Keratinocyte (primary cell): ENCODE results near the gene CPSF3. TPM values are rescaled to one million over a fixed set of nuclear protein-coding genes. Genes with fewer than 3 reads are reported as not detected.

Source experiments
- DNase-seq: peaks from one replicate; pipeline ENCODE4 v3.0.0-alpha.2; 2011; ENCODE audit warnings: low read depth, missing footprints, low spot score
- FAIRE-seq: peaks from 2 replicates; lab custom pipeline; 2011; peaks lifted over from hg19 to GRCh38; lab: Jason Lieb, UNC
- H2AFZ ChIP-seq: 2 replicates; pipeline ENCODE4 v1.6.0; 2012; ENCODE audit warnings: low read length, control low read depth, inconsistent platforms; ENCODE audit not compliant: control insufficient read depth
- H3K27ac ChIP-seq: 2 replicates; pipeline ENCODE4 v1.5.1; 2011; ENCODE audit warnings: low read length; ENCODE audit not compliant: control insufficient read depth, insufficient read depth
- H3K27me3 ChIP-seq: 3 replicates; pipeline ENCODE4 v1.6.0; 2011; ENCODE audit warnings: low read length; ENCODE audit not compliant: control insufficient read depth, insufficient read depth; ENCODE audit errors: extremely low read depth
- H3K36me3 ChIP-seq, 2 experiments: 2 replicates in 1 of 2; 3 replicates in 1 of 2; pipeline ENCODE4 v1.5.1; 2011; ENCODE audit warnings: low read length in 2 of 2, mild to moderate bottlenecking in 1 of 2; ENCODE audit not compliant: control insufficient read depth in 2 of 2, insufficient read depth in 2 of 2; ENCODE audit errors: extremely low read depth in 1 of 2
- H3K4me1 ChIP-seq: 3 replicates; pipeline ENCODE4 v1.5.1; 2011; ENCODE audit warnings: low read length; ENCODE audit not compliant: control insufficient read depth, insufficient read depth; ENCODE audit errors: extremely low read depth
- H3K4me2 ChIP-seq: 3 replicates; pipeline ENCODE4 v1.6.0; 2011; ENCODE audit warnings: low read depth, low read length; ENCODE audit not compliant: control insufficient read depth, insufficient read depth; ENCODE audit errors: extremely low read depth
- H3K4me3 ChIP-seq, 3 experiments: fragments of 200-600 bp in 1 of 3; sonication (generic) in 1 of 3; 2 replicates in 2 of 3; 3 replicates in 1 of 3; pipeline ENCODE4 v1.5.1; 2011 to 2016; ENCODE audit warnings: low read length in 3 of 3, mild to moderate bottlenecking in 3 of 3, control low read depth in 2 of 3, inconsistent platforms in 1 of 3, low read depth in 1 of 3, mixed read lengths in 1 of 3, mixed run types in 1 of 3, moderate library complexity in 1 of 3; ENCODE audit not compliant: control insufficient read depth in 2 of 3, insufficient read depth in 2 of 3; ENCODE audit errors: extremely low read depth in 1 of 3
- H3K79me2 ChIP-seq: 2 replicates; pipeline ENCODE4 v1.6.0; 2012; ENCODE audit warnings: low read length; ENCODE audit not compliant: control insufficient read depth, insufficient read depth
- H3K9ac ChIP-seq: 3 replicates; pipeline ENCODE4 v1.6.0; 2011; ENCODE audit warnings: low read length; ENCODE audit not compliant: control insufficient read depth, insufficient read depth; ENCODE audit errors: extremely low read depth
- H3K9me1 ChIP-seq: 3 replicates; pipeline ENCODE4 v1.6.0; 2011; ENCODE audit warnings: low read length; ENCODE audit not compliant: control insufficient read depth, insufficient read depth; ENCODE audit errors: extremely low read depth
- H3K9me3 ChIP-seq: 2 replicates; pipeline ENCODE4 v1.5.1; 2012; ENCODE audit warnings: low read depth, low read length; ENCODE audit not compliant: control insufficient read depth
- H4K20me1 ChIP-seq: 3 replicates; pipeline ENCODE4 v1.6.0; 2011; ENCODE audit warnings: low read length; ENCODE audit not compliant: control insufficient read depth, insufficient read depth; ENCODE audit errors: extremely low read depth
- CTCF ChIP-seq, 3 experiments: IDR thresholded peaks in 1 of 3; conservative IDR thresholded peaks in 1 of 3; optimal IDR thresholded peaks in 1 of 3; 2 replicates in 2 of 3; 3 replicates in 1 of 3; pipeline versions ENCODE3 to v1.5.1; 2011; ENCODE audit warnings: low read length in 3 of 3, mild to moderate bottlenecking in 3 of 3, moderate library complexity in 2 of 3, control low read depth in 1 of 3, inconsistent platforms in 1 of 3; ENCODE audit not compliant: insufficient read depth in 2 of 3; ENCODE audit errors: extremely low read depth in 1 of 3
- EZH2 ChIP-seq: IDR thresholded peaks from one replicate; pipeline ENCODE4 v1.6.1; 2012; ENCODE audit warnings: inconsistent platforms, mild to moderate bottlenecking, low read length, moderate library complexity
- dilution Hi-C: fragments of 300-500 bp; cut with MboI; formaldehyde crosslinking; loops from one replicate; pipeline ENCODE4 v1.7.0; 2020; ENCODE audit warnings: low sequenced_read_pairs; ENCODE audit not compliant: extremely low pct_ligation_motif_present
- polyA plus RNA-seq, 5 experiments: library from polyadenylated mRNA; depleted of rRNA in 3 of 5; stranded (reverse) in 3 of 5; stranded (forward) in 1 of 5; unstranded in 1 of 5; fragments of >200 nt; gene quantifications; 1 replicate in 1 of 5; 2 replicates in 3 of 5; 3 replicates in 1 of 5; pipeline versions ENCODE4 v1.2.1 to v1.2.3, GENCODE V29; 2011 to 2012; ENCODE audit warnings: missing spikeins in 2 of 5, low read depth in 1 of 5, low replicate concordance in 1 of 5

Gene CPSF3
- polyA plus RNA-seq, 1 donor (not counting 4 experiments of a cell fraction or from before 2014, with no cell fraction given), result 31.1 TPM

- H3K4me1 ChIP-seq, result peaks cover 21% of the 10 kb centered on the region
- peaks cover 2% of the 10 kb centered on the region for H4K20me1 ChIP-seq
- dilution Hi-C loops, result no loop called here
- H2AFZ ChIP-seq, result no peak overlapping the region
- H3K9me3 ChIP-seq, result no peaks in the 10 kb centered on the region
- no peaks in the 10 kb centered on the region for H3K27me3 ChIP-seq
- peaks cover 5% of the 10 kb centered on the region for H3K9me1 ChIP-seq
- no peak overlapping the region for H3K9ac ChIP-seq
- DNase-seq, result no peak
- no peak overlapping the region for H3K27ac ChIP-seq
- no peak overlapping the region for H3K4me2 ChIP-seq
- TF ChIP-seq CTCF (optimal IDR thresholded peaks at IDR 0.05 in 1 of 3, IDR thresholded peaks at IDR 0.05 in 1 of 3, conservative IDR thresholded peaks at IDR 0.05 in 1 of 3; ENCODE audit: extremely low read depth in 1 of 3, insufficient read depth in 2 of 3, low read length in 3 of 3), result no peak
- TF ChIP-seq EZH2, result no peak
- peaks cover 5 to 26% of the 10 kb centered on the region in 2 experiments for H3K36me3 ChIP-seq
- no peak overlapping the region for H3K4me3 ChIP-seq
- peaks cover 62% of the 10 kb centered on the region for H3K79me2 ChIP-seq
- no peak for FAIRE-seq
Observed at GRCh38 chr2:9417725-9418124, 5.7 kb upstream of the CPSF3 start.

GRCh38 chr2:9418746-9419145 lies 4.7 kb upstream of the CPSF3 start:
- Histone ChIP-seq H3K27ac (no peak overlapping the region), H3K9me3 (no peaks in the 10 kb centered on the region), H4K20me1 (peaks cover 2% of the 10 kb centered on the region), H3K4me3 (no peak overlapping the region), H3K36me3 (peaks cover 4 to 22% of the 10 kb centered on the region in 2 experiments), H2AFZ (no peak overlapping the region), H3K4me2 (no peak overlapping the region), H3K79me2 (peaks cover 65% of the 10 kb centered on the region), H3K9ac (no peak overlapping the region), H3K27me3 (no peaks in the 10 kb centered on the region), H3K4me1 (peaks cover 21% of the 10 kb centered on the region), H3K9me1 (peaks cover 5% of the 10 kb centered on the region)
- no peak for DNase-seq
- no peak for FAIRE-seq
- dilution Hi-C loops, result no loop called here
- TF ChIP-seq EZH2 (no peak), CTCF (optimal IDR thresholded peaks at IDR 0.05 in 1 of 3, IDR thresholded peaks at IDR 0.05 in 1 of 3, conservative IDR thresholded peaks at IDR 0.05 in 1 of 3; ENCODE audit: extremely low read depth in 1 of 3, insufficient read depth in 2 of 3, low read length in 3 of 3) (no peak)
